ENCODE data around the gene VPS13C. TPM values are rescaled to one million over a fixed set of nuclear protein-coding genes. Genes with fewer than 3 reads are reported as not detected.

Gene VPS13C
- polyA plus RNA-seq, 3 donors = 12.0 to 32.2 (median 18.4) TPM

DNA sequence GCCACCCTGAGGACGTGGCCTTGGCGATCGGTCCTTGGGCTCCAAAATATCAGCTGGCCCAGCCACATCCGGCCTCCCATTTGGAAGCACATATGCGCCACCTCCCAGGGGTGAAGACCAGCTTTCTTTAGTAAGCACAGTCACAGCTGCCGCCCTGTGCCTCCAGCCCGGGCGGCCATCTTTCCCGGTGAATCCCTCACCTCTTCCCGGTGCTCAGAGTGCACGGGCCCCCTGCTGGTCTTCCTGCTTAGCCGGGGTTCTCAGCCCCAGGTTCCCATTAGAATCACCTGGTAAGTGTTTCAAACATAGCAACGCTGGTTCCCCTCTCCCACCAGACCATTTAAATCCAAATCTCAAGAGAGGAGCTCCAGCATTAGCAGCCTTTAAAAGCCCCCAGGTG lies 232.2 kb downstream of the VPS13C start:
- peaks cover 5 to 7% (median 7%) of the 10 kb centered on the region in 3 donors for H3K27me3 Mint-ChIP-seq (ENCODE audit: low read depth in 3 of 3)
- no peaks in the 10 kb centered on the region for H3K36me3 Mint-ChIP-seq

DNA sequence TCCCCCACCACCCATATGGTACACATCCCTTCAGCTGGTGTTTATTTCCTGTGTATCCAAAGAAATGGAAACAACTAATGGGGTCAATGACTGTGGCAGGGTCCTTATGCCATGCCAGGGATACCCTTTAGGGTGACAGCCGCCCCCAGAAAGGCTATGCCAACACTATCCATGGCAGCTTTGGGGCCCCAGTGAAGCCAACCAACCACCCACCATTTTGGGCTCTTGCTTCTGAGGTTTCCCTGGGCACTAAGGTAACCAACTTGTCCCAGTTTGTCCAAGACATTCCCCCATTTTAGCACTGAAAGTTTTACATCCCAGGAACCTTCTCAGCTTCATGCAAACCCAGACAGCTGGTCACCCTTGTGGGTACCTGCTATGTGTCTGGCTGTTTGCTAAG lies 233.1 kb downstream of the VPS13C start:
- 89% methylated on average over 1 of the region's 1 CpG for WGBS (ENCODE audit: insufficient coverage)
- Mint-ChIP-seq H3K4me1 (peaks cover 17% of the 10 kb centered on the region), H3K27me3 (ENCODE audit: low read depth in 3 of 3) (peaks cover 5 to 7% (median 7%) of the 10 kb centered on the region in 3 donors), H3K4me3 (no peak overlapping the region), H3K9me3 (peaks cover 0 to 14% (median 0%) of the 10 kb centered on the region in 7 donors), H3K27ac (no peak overlapping the region), H3K36me3 (no peaks in the 10 kb centered on the region)
- no peak overlapping the region for H3K4me3 ChIP-seq (replicated peaks in 1 of 3; ENCODE audit: low read depth in 2 of 3, low read length in 3 of 3)
- no peak overlapping the region for H3K27ac ChIP-seq (ENCODE audit: low read depth in 1 of 2, low read length in 2 of 2)
- H3K4me1 ChIP-seq (ENCODE audit: control insufficient read depth in 1 of 2, insufficient read depth in 2 of 2, low read length in 2 of 2) = peaks cover 10 to 12% of the 10 kb centered on the region in 2 donors
- H3K9ac ChIP-seq (ENCODE audit: insufficient read depth, low read length, poor library complexity, severe bottlenecking) = no peak overlapping the region
- no peak overlapping the region for H2AFZ ChIP-seq (ENCODE audit: insufficient read depth, low read depth, low read length, poor library complexity, severe bottlenecking)
- no peaks in the 10 kb centered on the region for H3K9me3 ChIP-seq (replicated peaks in 1 of 2; ENCODE audit: control insufficient read depth in 1 of 2, insufficient read depth in 1 of 2, low read length in 2 of 2)
- H3K4me2 ChIP-seq (replicated peaks; ENCODE audit: extremely low read depth, low read length, poor library complexity, severe bottlenecking) = no peak overlapping the region
- no peaks in the 10 kb centered on the region for H3K79me2 ChIP-seq (ENCODE audit: insufficient read depth, low read length)
- DNase-seq = no peak
- no peaks in the 10 kb centered on the region for H3K27me3 ChIP-seq (ENCODE audit: control insufficient read depth in 2 of 2, insufficient read depth in 2 of 2, low read length in 2 of 2)
- no peaks in the 10 kb centered on the region for H3K36me3 ChIP-seq (replicated peaks in 1 of 2; ENCODE audit: control insufficient read depth in 1 of 2, insufficient read depth in 2 of 2, low read length in 2 of 2)
- intact Hi-C loops (cut with micrococcal nuclease) = no loop called here
- no peaks in the 10 kb centered on the region for H4K20me1 ChIP-seq (ENCODE audit: insufficient read depth, low read length)
- TF ChIP-seq, protein P1, sequence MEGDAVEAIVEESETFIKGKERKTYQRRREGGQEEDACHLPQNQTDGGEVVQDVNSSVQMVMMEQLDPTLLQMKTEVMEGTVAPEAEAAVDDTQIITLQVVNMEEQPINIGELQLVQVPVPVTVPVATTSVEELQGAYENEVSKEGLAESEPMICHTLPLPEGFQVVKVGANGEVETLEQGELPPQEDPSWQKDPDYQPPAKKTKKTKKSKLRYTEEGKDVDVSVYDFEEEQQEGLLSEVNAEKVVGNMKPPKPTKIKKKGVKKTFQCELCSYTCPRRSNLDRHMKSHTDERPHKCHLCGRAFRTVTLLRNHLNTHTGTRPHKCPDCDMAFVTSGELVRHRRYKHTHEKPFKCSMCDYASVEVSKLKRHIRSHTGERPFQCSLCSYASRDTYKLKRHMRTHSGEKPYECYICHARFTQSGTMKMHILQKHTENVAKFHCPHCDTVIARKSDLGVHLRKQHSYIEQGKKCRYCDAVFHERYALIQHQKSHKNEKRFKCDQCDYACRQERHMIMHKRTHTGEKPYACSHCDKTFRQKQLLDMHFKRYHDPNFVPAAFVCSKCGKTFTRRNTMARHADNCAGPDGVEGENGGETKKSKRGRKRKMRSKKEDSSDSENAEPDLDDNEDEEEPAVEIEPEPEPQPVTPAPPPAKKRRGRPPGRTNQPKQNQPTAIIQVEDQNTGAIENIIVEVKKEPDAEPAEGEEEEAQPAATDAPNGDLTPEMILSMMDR (IDR thresholded peaks at IDR 0.05) = no peak

More for the DNA sequence above, 232.2 kb downstream of the VPS13C start:
- TF ChIP-seq, protein P1 (IDR thresholded peaks at IDR 0.05) = no peak
- no peaks in the 10 kb centered on the region for H4K20me1 ChIP-seq (ENCODE audit: insufficient read depth, low read length)
- H3K9ac ChIP-seq (ENCODE audit: insufficient read depth, low read length, poor library complexity, severe bottlenecking) = no peak overlapping the region
- H3K4me3 Mint-ChIP-seq = no peak overlapping the region
- intact Hi-C loops (cut with micrococcal nuclease) = no loop called here
- peaks cover 17% of the 10 kb centered on the region for H3K4me1 Mint-ChIP-seq
- peaks cover 0 to 7% (median 0%) of the 10 kb centered on the region in 7 donors for H3K9me3 Mint-ChIP-seq
- no peak overlapping the region for H3K27ac Mint-ChIP-seq
- no peak overlapping the region for H3K4me2 ChIP-seq (replicated peaks; ENCODE audit: extremely low read depth, low read length, poor library complexity, severe bottlenecking)
- no peak overlapping the region for H3K27ac ChIP-seq (ENCODE audit: low read depth in 1 of 2, low read length in 2 of 2)
- 85% methylated on average over 11 of the region's 13 CpGs for WGBS (ENCODE audit: insufficient coverage)
- no peaks in the 10 kb centered on the region for H3K79me2 ChIP-seq (ENCODE audit: insufficient read depth, low read length)
- no peaks in the 10 kb centered on the region for H3K9me3 ChIP-seq (replicated peaks in 1 of 2; ENCODE audit: control insufficient read depth in 1 of 2, insufficient read depth in 1 of 2, low read length in 2 of 2)
- DNase-seq = no peak
- no peaks in the 10 kb centered on the region for H3K27me3 ChIP-seq (ENCODE audit: control insufficient read depth in 2 of 2, insufficient read depth in 2 of 2, low read length in 2 of 2)
- no peaks in the 10 kb centered on the region for H3K36me3 ChIP-seq (replicated peaks in 1 of 2; ENCODE audit: control insufficient read depth in 1 of 2, insufficient read depth in 2 of 2, low read length in 2 of 2)
- H3K4me3 ChIP-seq (replicated peaks in 1 of 3; ENCODE audit: low read depth in 2 of 3, low read length in 3 of 3) = no peak overlapping the region
- H2AFZ ChIP-seq (ENCODE audit: insufficient read depth, low read depth, low read length, poor library complexity, severe bottlenecking) = no peak overlapping the region
- H3K4me1 ChIP-seq (ENCODE audit: control insufficient read depth in 1 of 2, insufficient read depth in 2 of 2, low read length in 2 of 2) = peaks cover 10 to 12% of the 10 kb centered on the region in 2 donors

All from CD14-positive monocyte (primary cell).